Activated CD4-positive, alpha-beta T cell treated with anti-CD3 and anti-CD28 coated beads for 36 hours (primary cell): ENCODE measurements around the gene ARMC12. TPM values are rescaled to one million over a fixed set of nuclear protein-coding genes. Genes with fewer than 3 reads are reported as not detected.

Source experiments
- ATAC-seq: fragments of 200-7000 bp; cut with Tn5 transposase; one replicate; pipeline ENCODE4 v1.10.0; 2021; ENCODE audit warnings: mild to moderate bottlenecking, moderate library complexity
- CTCF ChIA-PET: fragments of 350-600 bp; sonication (Branson Sonifier 250); formaldehyde crosslinking; loops from one replicate; lab custom pipeline; 2021; ENCODE audit warnings: antibody characterized with exemption; lab: Charles Lee
- POLR2A ChIA-PET: fragments of 350-600 bp; sonication (Branson Sonifier 250); formaldehyde crosslinking; loops from one replicate; lab custom pipeline; 2021; ENCODE audit warnings: antibody characterized with exemption, inconsistent platforms; lab: Charles Lee
- DNase-seq: peaks from one replicate; pipeline ENCODE4 v3.0.0-alpha.2; 2020
- H3K27ac Mint-ChIP-seq: one replicate; pipeline ENCODE4 v1.8.0; 2021; ENCODE audit warnings: mixed read lengths
- H3K27me3 Mint-ChIP-seq: one replicate; pipeline ENCODE4 v1.8.0; 2021; ENCODE audit warnings: mixed read lengths
- H3K36me3 Mint-ChIP-seq: one replicate; pipeline ENCODE4 v1.8.0; 2021; ENCODE audit warnings: low read depth, mixed read lengths
- H3K4me1 Mint-ChIP-seq: one replicate; pipeline ENCODE4 v1.8.0; 2021; ENCODE audit warnings: mixed read lengths
- H3K4me3 Mint-ChIP-seq: one replicate; pipeline ENCODE4 v1.8.0; 2021; ENCODE audit warnings: mild to moderate bottlenecking, moderate library complexity, mixed read lengths
- H3K9me3 Mint-ChIP-seq: one replicate; pipeline ENCODE4 v1.8.0; 2021; ENCODE audit warnings: low read depth, mixed read lengths
- intact Hi-C, 2 experiments: fragments of 100-400 bp; cut with DNase I in 1 of 2; cut with micrococcal nuclease in 1 of 2; formaldehyde crosslinking; loops; one replicate each; pipeline versions ENCODE4 v1.14.2 to v1.15.1; 2022 to 2024; cut with DNase I, micrococcal nuclease
- total RNA-seq, 2 experiments: library from RNA; stranded (reverse); gene quantifications; one replicate each; pipeline ENCODE4 v1.2.3, GENCODE V29; 2021

ARMC12 gene
- total RNA-seq, 2 experiments from 2014 or later, result 1.3 to 3.0 TPM

DNA sequence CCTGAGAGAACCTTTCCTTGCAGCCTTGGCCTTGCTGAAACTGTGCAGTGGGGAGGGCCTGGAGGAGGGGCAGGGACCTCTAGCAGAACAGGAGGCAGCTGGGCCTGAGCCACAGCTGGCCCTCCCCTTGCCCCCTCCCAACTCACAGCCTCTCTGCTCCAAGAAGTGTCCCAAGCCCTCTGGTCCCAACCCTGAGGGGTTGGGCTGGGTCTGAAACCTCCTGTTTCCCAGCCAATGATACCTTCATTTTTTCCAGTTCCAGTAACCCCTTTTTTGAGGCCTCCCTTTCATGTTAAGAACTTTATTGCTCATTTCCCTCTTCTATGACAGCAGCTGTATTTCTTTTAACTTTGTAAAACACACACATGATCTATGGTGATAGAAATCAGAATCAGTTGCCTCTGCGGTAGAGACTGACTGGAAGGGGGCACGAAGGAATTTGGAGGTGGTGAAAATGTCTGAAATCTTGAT is 17.9 kb upstream of the ARMC12 start:
- DNase-seq (peak; percentile 72), ATAC-seq (peak; percentile 70)
- Mint-ChIP-seq H3K9me3 (peaks cover 2% of the 10 kb centered on the region), H3K27me3 (no peaks in the 10 kb centered on the region), H3K36me3 (peaks cover 4% of the 10 kb centered on the region), H3K27ac (peak overlapping the region; percentile 90), H3K4me3 (peak overlapping the region; percentile 75), H3K4me1 (peaks cover 70% of the 10 kb centered on the region)
- ChIA-PET CTCF (interaction anchor here (0.8 to 4.0 kb wide), 8 partner anchors 9 to 839 kb away, joined by 3 to 16 read pairs (median 4); partner anchors contain the start of gene ARMC12), POLR2A (interaction anchor here (0.5 to 1.6 kb wide), 4 partner anchors 8 to 13 kb away, joined by 3 to 8 read pairs (median 3); no protein-coding TSS in a partner anchor)
- intact Hi-C loops, result loop anchor here (1.0 to 10.0 kb wide), 7 partner anchors 9 to 1044 kb away; no protein-coding TSS in a partner anchor

DNA sequence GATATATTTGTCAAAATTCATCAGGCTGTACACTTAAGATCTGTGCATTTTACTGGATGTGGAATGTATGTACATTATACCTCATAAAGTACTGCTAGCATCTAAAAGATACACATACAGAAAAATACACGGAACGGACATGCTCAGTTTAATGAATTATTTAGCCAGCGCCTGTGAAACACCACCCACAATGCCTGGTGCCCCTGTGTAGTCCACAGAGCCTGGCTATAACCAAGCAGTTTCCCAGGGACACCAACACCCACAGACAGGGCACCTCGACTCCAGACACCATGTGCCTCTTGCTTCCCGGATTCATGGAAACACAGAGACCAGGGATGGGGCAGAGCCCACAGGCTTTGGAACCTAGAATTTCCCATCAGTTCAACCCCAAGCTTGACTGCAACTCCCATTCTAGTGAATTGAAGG is 17.4 kb upstream of the ARMC12 start:
- Mint-ChIP-seq H3K9me3 (peaks cover 2% of the 10 kb centered on the region), H3K36me3 (peaks cover 4% of the 10 kb centered on the region), H3K4me3 (peak overlapping the region; percentile 75), H3K4me1 (peaks cover 74% of the 10 kb centered on the region), H3K27ac (peak overlapping the region; percentile 90), H3K27me3 (no peaks in the 10 kb centered on the region)
- intact Hi-C loops, result loop anchor here (1.0 to 10.0 kb wide), 7 partner anchors 9 to 1045 kb away; no protein-coding TSS in a partner anchor
- POLR2A ChIA-PET, result interaction anchor here (1.2 to 1.6 kb wide), 3 partner anchors 9 to 13 kb away, joined by 3 to 8 read pairs (median 6); no protein-coding TSS in a partner anchor
- DNase-seq (peak; percentile 39), ATAC-seq (peak; percentile 28)
- CTCF ChIA-PET, result interaction anchor here (1.0 to 4.0 kb wide), 4 partner anchors 9 to 32 kb away, joined by 4 to 16 read pairs (median 5); partner anchors contain the start of gene ARMC12

DNA sequence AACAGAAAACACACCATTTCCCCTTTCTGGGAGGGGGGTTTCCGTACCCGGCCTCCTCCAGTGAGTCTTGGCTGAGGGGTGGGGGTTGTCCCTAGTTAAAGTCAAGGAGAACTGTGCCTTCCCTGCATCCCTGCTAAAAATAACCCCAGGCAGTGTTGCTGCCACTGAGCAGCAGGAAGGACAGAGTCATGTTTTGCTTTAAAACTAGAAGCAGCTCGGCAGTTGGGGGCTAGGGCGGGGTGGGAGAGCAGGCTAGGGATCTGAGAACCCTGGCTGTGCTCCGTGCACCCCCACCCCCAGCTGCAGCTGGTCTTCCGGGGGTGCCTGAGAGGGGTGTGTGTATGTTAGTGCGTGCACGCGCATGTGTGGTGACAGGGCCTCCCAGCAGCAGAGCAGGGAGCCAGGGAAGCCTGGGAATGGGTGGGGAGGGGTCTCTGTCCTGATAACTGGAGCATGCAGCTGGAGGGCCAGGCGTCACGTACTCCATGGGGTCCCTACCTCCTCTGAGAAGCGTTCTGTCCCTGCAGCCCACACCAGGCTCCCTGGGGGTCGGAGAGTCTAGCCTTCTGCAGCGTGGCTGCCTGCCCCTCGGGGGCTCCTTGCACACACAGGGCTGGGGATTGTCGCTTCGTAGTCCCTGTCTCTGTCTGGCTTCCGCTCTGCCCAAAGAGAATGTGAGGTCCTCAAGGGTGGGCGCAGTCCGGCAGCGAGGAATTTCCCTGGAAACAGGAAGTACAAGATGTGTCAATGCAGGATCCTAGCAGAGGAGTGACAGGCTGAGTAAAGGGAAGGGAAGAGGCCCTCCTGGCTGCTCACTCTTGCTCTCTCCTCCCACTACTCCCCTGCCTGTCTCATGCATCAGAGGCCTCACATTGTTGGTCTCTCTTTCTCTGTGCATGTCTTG is 16.8 kb upstream of the ARMC12 start:
- Mint-ChIP-seq H3K36me3 (peaks cover 4% of the 10 kb centered on the region), H3K27ac (peak overlapping the region; percentile 90), H3K4me3 (peak overlapping the region; percentile 75), H3K9me3 (peaks cover 2% of the 10 kb centered on the region), H3K27me3 (no peaks in the 10 kb centered on the region), H3K4me1 (peaks cover 81% of the 10 kb centered on the region)
- CTCF ChIA-PET, result interaction anchor here (0.7 to 4.0 kb wide), 5 partner anchors 10 to 109 kb away, joined by 3 to 16 read pairs (median 5); partner anchors contain the start of gene ARMC12
- ATAC-seq (peak; percentile 54), DNase-seq (peak; percentile 73)
- POLR2A ChIA-PET, result interaction anchor here (0.6 to 1.6 kb wide), 4 partner anchors 8 to 58 kb away, joined by 3 to 8 read pairs (median 5); no protein-coding TSS in a partner anchor
- intact Hi-C loops, result loop anchor here (1.0 to 10.0 kb wide), 7 partner anchors 8 to 1045 kb away; no protein-coding TSS in a partner anchor

DNA sequence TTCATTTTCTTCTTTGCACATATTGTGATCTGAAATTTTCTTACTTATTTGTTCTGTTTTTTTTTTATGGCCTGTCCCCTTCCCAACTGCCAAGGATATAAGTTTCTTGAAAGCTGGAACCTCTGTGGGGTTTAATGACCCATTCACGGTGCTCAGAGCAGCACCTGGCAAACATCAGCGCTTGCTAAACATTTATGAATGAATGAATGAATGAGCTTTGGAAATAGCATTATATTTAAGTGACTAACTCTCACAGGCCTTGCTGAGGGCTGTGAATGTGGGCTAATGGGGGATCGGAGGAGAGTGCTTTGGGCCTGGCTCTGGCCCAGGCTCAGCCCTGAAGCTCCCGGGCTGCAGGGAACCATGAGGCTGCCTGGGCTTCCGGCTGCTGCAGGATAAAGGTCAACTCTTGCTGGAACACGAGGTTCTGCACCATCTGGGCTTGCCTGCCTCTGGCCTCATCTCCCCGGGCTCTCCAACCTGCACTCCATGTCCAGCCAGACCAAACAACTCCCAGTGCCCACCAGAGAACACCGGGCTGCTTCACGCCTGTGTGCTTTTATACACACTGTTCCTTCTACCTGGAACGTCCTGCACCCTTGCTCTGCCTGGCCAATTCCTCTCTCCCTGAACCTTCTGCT is 14.6 kb upstream of the ARMC12 start:
- Mint-ChIP-seq H3K36me3 (peaks cover 2% of the 10 kb centered on the region), H3K27ac (peak overlapping the region; percentile 55), H3K4me1 (peaks cover 86% of the 10 kb centered on the region), H3K27me3 (no peaks in the 10 kb centered on the region), H3K9me3 (peaks cover 1% of the 10 kb centered on the region), H3K4me3 (no peak overlapping the region)
- ATAC-seq (no peak), DNase-seq (no peak)
- intact Hi-C loops, result no loop called here
- ChIA-PET POLR2A (no interaction called here), CTCF (interaction anchor here (0.7 to 1.1 kb wide), 3 partner anchors 14 to 18 kb away, joined by 3 to 4 read pairs (median 3); partner anchors contain the start of gene ARMC12)

DNA sequence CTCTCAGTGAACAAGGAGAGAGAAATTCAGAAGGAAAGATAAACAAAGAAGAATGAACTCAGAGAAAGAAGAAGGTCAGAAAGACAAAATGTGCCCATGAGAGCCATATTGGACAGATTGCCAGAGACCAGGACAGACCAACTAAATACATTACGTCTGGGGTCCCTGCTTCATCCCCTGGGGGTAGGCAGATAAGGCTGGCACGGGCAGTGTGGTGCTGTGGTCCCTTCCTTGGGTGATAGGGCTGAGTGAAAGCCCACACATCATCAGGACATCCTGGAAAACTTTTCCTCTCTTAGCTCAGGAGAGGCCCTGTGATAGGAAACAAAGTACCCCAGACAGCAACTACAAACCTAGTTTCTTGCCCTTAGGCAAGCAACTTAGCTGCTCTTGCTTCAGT is 13.2 kb upstream of the ARMC12 start:
- ChIA-PET POLR2A (no interaction called here), CTCF (interaction anchor here (1.2 kb wide), 1 partner anchor 55 kb away, joined by 3 read pairs; no protein-coding TSS in a partner anchor)
- Mint-ChIP-seq H3K9me3 (no peaks in the 10 kb centered on the region), H3K4me1 (peaks cover 82% of the 10 kb centered on the region), H3K27me3 (no peaks in the 10 kb centered on the region), H3K36me3 (no peaks in the 10 kb centered on the region), H3K27ac (no peak overlapping the region), H3K4me3 (no peak overlapping the region)
- DNase-seq (no peak), ATAC-seq (no peak)
- intact Hi-C loops, result no loop called here

DNA sequence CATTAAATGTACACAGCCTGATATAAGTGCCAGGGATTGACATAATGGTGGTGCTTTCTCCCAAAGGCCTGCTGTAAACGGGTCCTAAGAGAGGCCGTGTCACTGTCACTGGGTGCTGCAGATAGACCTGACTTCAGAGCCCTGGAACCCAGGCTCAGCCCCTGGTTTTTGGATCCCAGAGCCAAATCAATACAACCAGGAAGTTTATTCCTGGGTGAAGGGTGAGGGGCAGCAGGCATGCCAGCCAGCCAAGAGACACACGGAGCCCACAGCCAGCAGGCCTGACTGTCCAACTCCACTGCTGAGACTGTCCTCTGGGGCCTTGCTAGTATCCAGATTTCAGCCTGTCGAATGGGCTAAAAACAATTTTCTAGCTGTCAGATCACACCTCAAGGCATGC is 12.8 kb upstream of the ARMC12 start:
- intact Hi-C loops, result no loop called here
- ChIA-PET POLR2A (no interaction called here), CTCF (interaction anchor here (1.2 kb wide), 1 partner anchor 56 kb away, joined by 3 read pairs; no protein-coding TSS in a partner anchor)
- Mint-ChIP-seq H3K27me3 (no peaks in the 10 kb centered on the region), H3K4me3 (no peak overlapping the region), H3K27ac (peak overlapping the region; percentile 4), H3K4me1 (peaks cover 82% of the 10 kb centered on the region), H3K9me3 (no peaks in the 10 kb centered on the region), H3K36me3 (no peaks in the 10 kb centered on the region)
- ATAC-seq (no peak), DNase-seq (no peak)

DNA sequence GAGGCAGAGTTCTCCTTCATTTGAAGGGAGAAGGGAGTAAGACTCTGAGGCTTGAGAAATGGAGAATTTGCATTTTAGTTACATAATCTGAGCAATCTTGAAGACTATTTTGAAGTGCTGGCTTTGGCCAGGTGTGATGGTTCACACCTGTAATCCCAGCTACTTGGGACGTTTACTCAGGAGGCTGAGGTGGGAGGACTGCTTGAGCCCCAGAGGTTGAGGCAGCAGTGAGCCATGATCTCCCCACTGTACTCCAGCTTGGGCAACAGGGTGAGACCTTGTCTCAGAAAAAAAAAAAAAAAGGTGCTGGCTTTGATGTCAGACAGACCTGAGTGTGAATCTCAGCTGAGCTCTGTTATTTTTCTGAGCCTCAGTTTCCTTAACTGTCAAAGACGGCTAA is 12.4 kb upstream of the ARMC12 start:
- CTCF ChIA-PET, result interaction anchor here (1.2 kb wide), 1 partner anchor 56 kb away, joined by 3 read pairs; no protein-coding TSS in a partner anchor
- no peak overlapping the region for H3K4me3 Mint-ChIP-seq
- no peaks in the 10 kb centered on the region for H3K27me3 Mint-ChIP-seq
- intact Hi-C loops, result no loop called here
- H3K36me3 Mint-ChIP-seq, result no peaks in the 10 kb centered on the region
- H3K27ac Mint-ChIP-seq, result no peak overlapping the region
- no peaks in the 10 kb centered on the region for H3K9me3 Mint-ChIP-seq
- DNase-seq, result no peak
- peaks cover 82% of the 10 kb centered on the region for H3K4me1 Mint-ChIP-seq
- POLR2A ChIA-PET, result no interaction called here
- no peak for ATAC-seq

DNA sequence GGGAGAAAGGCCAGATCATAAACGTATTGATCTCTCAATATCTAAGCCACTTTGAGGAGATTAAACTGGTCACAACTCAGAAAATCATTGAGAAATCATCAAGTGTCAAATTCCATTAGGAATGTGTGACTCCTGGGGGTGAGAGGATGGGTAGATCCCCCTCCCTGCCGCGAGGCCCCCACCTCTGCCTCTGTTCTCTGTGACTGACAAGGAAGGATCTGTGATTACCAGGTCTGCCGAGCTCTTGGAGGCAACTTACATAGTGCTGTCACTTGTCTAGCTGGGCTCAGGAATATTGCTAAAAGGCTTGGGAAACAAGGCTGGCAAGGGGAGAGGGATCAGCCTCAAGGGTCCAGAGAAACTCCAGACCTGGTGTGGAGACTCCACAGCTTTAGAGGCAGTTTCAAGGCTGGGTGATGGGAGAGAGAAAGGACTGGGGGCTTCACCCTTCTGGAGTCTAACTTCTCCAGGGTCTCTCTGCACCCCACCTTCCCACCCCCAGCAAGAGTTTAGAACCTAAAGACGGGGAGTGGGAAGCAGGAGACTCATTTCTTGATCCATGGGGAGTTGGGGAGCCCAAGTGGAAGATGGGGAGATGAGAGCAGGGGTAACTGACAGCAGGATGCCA is 11.6 kb upstream of the ARMC12 start:
- DNase-seq (no peak), ATAC-seq (no peak)
- ChIA-PET POLR2A (interaction anchor here (1.7 kb wide), 1 partner anchor 38 kb away, joined by 6 read pairs; no protein-coding TSS in a partner anchor), CTCF (interaction anchor here (0.6 to 1.5 kb wide), 6 partner anchors 11 to 101 kb away, joined by 3 to 5 read pairs (median 3); no protein-coding TSS in a partner anchor)
- intact Hi-C loops, result loop anchor here in 1 of 2 experiments (5.0 kb wide), 1 partner anchor 952 kb away; the partner anchor contains the start of gene CDKN1A
- Mint-ChIP-seq H3K36me3 (no peaks in the 10 kb centered on the region), H3K27ac (peak overlapping the region; percentile 91), H3K4me3 (no peak overlapping the region), H3K9me3 (no peaks in the 10 kb centered on the region), H3K4me1 (peaks cover 82% of the 10 kb centered on the region), H3K27me3 (no peaks in the 10 kb centered on the region)

DNA sequence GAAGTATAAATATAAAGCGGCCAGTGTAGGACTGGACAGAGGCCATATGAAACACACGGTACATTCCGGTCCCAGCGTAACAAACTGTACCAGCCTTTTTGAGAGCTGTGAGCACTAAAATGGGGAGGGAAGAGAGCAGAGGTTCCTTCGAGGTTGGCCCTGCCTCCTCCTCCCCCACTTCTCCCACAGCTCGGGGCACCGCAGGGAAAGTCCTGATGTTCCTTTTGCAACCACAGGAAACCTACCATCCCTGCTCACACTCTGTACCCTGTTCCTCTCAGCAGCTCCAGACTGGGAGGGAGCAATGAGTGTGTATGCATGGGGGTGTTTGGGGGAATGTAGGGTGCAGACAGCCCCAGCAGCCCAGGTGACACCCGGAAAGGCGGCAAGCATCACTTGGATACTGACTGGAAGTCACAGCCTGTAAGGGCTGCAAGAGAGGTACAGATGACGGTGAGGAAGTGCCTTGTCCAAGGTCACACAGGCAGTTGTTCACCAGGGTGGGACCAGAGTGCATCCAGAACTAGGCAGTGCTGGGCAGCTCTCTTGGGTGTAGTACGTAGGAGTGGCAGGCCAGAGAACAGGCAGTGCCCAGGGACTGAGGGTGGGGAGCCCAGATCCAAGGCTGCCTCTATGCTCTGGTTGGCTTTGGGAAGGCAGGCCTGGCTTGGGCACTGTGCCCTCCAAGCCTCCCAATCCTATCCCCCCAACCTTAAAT is 11.0 kb upstream of the ARMC12 start:
- Mint-ChIP-seq H3K4me3 (peak overlapping the region; percentile 62), H3K9me3 (no peaks in the 10 kb centered on the region), H3K36me3 (no peaks in the 10 kb centered on the region), H3K4me1 (peaks cover 82% of the 10 kb centered on the region), H3K27me3 (no peaks in the 10 kb centered on the region), H3K27ac (peak overlapping the region; percentile 91)
- ChIA-PET POLR2A (interaction anchor here (1.7 kb wide), 1 partner anchor 39 kb away, joined by 6 read pairs; no protein-coding TSS in a partner anchor), CTCF (interaction anchor here (0.6 to 1.5 kb wide), 7 partner anchors 12 to 102 kb away, joined by 3 to 5 read pairs (median 3); no protein-coding TSS in a partner anchor)
- peak; percentile 31 for ATAC-seq
- DNase-seq, result peak; percentile 53
- intact Hi-C loops, result loop anchor here (1.0 to 5.0 kb wide), 3 partner anchors 15 to 951 kb away; partner anchors contain the start of gene CDKN1A (in 1 of the 2)
